IMR-90 (cell line): ENCODE data around the gene GDF9. TPM values are rescaled to one million over a fixed set of nuclear protein-coding genes. Genes with fewer than 3 reads are reported as not detected.

Experiments
- ATAC-seq: fragments of 200-7000 bp; cut with Tn5 transposase; 2 replicates; pipeline ENCODE4 v1.9.1; 2020; ENCODE audit warnings: low read depth, mild to moderate bottlenecking, moderate library complexity
- BruUV-seq: library from RNA; stranded (reverse); fragments of 400-500 nt; replicated peaks from 2 replicates; lab custom pipeline; 2021; lab: Mats Ljungman, UMichigan
- CTCF ChIA-PET: fragments of 300-600 bp; formaldehyde crosslinking; extraction: SDS; loops from one replicate; lab custom pipeline; 2021; ENCODE audit warnings: antibody characterized with exemption; lab: Yijun Ruan, JAX
- POLR2A ChIA-PET: fragments of 300-600 bp; sonication (Branson Sonifier 250); formaldehyde crosslinking; loops from one replicate; lab custom pipeline; 2022; ENCODE audit warnings: antibody characterized with exemption; ENCODE audit not compliant: unreplicated experiment; lab: Charles Lee
- DNase-seq: peaks from one replicate; pipeline ENCODE4 v3.0.0; 2013
- H2AFZ ChIP-seq: replicated peaks from 2 replicates; pipeline ENCODE3; 2013; ENCODE audit warnings: low read length, mild to moderate bottlenecking; ENCODE audit not compliant: poor library complexity
- H2AK5ac ChIP-seq: 2 replicates; pipeline ENCODE4 v1.6.1; 2013; ENCODE audit warnings: low read depth, low read length, inconsistent platforms
- H2AK9ac ChIP-seq: replicated peaks from 2 replicates; pipeline ENCODE3; 2013; ENCODE audit warnings: mild to moderate bottlenecking, low read depth, low read length, moderate library complexity; ENCODE audit not compliant: poor library complexity
- H2BK120ac ChIP-seq: 2 replicates; pipeline ENCODE4 v1.6.1; 2013; ENCODE audit warnings: low read depth, low read length, inconsistent platforms
- H2BK15ac ChIP-seq: 3 replicates; pipeline ENCODE4 v1.6.1; 2013; ENCODE audit warnings: low read depth, low read length, inconsistent platforms
- H2BK20ac ChIP-seq: 2 replicates; pipeline ENCODE4 v1.6.1; 2013; ENCODE audit warnings: low read depth, mild to moderate bottlenecking, inconsistent platforms, low read length, moderate library complexity
- H2BK5ac ChIP-seq: 2 replicates; pipeline ENCODE4 v1.6.1; 2013; ENCODE audit warnings: mild to moderate bottlenecking, low read depth, low read length, inconsistent platforms; ENCODE audit not compliant: poor library complexity, severe bottlenecking
- H3K14ac ChIP-seq: replicated peaks from 2 replicates; pipeline ENCODE4 v1.6.1; 2013; ENCODE audit warnings: low read depth, low read length, inconsistent platforms
- H3K18ac ChIP-seq: 2 replicates; pipeline ENCODE4 v1.6.1; 2013; ENCODE audit warnings: low read depth, low read length, control low read depth
- H3K23ac ChIP-seq: 2 replicates; pipeline ENCODE4 v1.6.1; 2013; ENCODE audit warnings: low read depth, low read length, inconsistent platforms
- H3K27ac ChIP-seq: 2 replicates; pipeline ENCODE4 v1.5.1; 2013; ENCODE audit warnings: mild to moderate bottlenecking, control low read depth, low read length; ENCODE audit not compliant: insufficient read depth
- H3K27me3 ChIP-seq: 2 replicates; pipeline ENCODE4 v1.6.1; 2013; ENCODE audit warnings: low read length; ENCODE audit not compliant: control insufficient read depth, insufficient read depth
- H3K36me3 ChIP-seq: 2 replicates; pipeline ENCODE4 v1.6.1; 2013; ENCODE audit warnings: low read length, mixed read lengths; ENCODE audit not compliant: control insufficient read depth, insufficient read depth
- H3K4ac ChIP-seq: 2 replicates; pipeline ENCODE4 v1.6.1; 2013; ENCODE audit warnings: low read depth, low read length, inconsistent platforms
- H3K4me1 ChIP-seq: 2 replicates; pipeline ENCODE4 v1.6.1; 2013; ENCODE audit warnings: low read length, mixed read lengths; ENCODE audit not compliant: control insufficient read depth, insufficient read depth
- H3K4me2 ChIP-seq: 2 replicates; pipeline ENCODE4 v1.6.1; 2013; ENCODE audit warnings: low read depth, mild to moderate bottlenecking, control low read depth, low read length, moderate library complexity
- H3K4me3 ChIP-seq: 2 replicates; pipeline ENCODE4 v1.5.1; 2013; ENCODE audit warnings: low read depth, mild to moderate bottlenecking, control low read depth, low read length, moderate library complexity; ENCODE audit not compliant: insufficient read depth
- H3K56ac ChIP-seq: 2 replicates; pipeline ENCODE4 v1.6.1; 2013; ENCODE audit warnings: low read length, inconsistent platforms; ENCODE audit not compliant: insufficient read depth; ENCODE audit errors: extremely low read depth
- H3K79me1 ChIP-seq, 2 experiments: 2 replicates each; pipeline ENCODE4 v1.6.1; 2013; ENCODE audit warnings: low read length in 2 of 2, inconsistent platforms in 1 of 2, low read depth in 1 of 2
- H3K9ac ChIP-seq: 2 replicates; pipeline ENCODE4 v1.6.1; 2013; ENCODE audit warnings: low read depth, low read length, control low read depth
- H3K9me1 ChIP-seq: 2 replicates; pipeline ENCODE4 v1.6.1; 2013; ENCODE audit warnings: low read length, inconsistent platforms; ENCODE audit not compliant: insufficient read depth
- H3K9me3 ChIP-seq: 2 replicates; pipeline ENCODE4 v1.6.1; 2013; ENCODE audit warnings: low read length; ENCODE audit not compliant: control insufficient read depth, insufficient read depth
- H4K20me1 ChIP-seq: 2 replicates; pipeline ENCODE4 v1.6.1; 2013; ENCODE audit warnings: low read length, inconsistent platforms; ENCODE audit not compliant: insufficient read depth
- H4K5ac ChIP-seq: 2 replicates; pipeline ENCODE4 v1.6.1; 2013; ENCODE audit warnings: mild to moderate bottlenecking, low read depth, low read length, control low read depth
- H4K8ac ChIP-seq, 2 experiments: 2 replicates each; pipeline ENCODE4 v1.6.1; 2013; ENCODE audit warnings: low read depth in 2 of 2, low read length in 2 of 2, control low read depth in 1 of 2, inconsistent platforms in 1 of 2
- H4K91ac ChIP-seq: 2 replicates; pipeline ENCODE4 v1.6.1; 2013; ENCODE audit warnings: low read depth, low read length, inconsistent platforms; ENCODE audit not compliant: insufficient read depth
- BHLHE40 ChIP-seq: fragments of 150-350 bp; IDR thresholded peaks from 2 replicates; pipeline ENCODE4 v1.6.1; 2016; ENCODE audit warnings: mild to moderate bottlenecking, low read depth, low read length
- CHD1 ChIP-seq: IDR thresholded peaks from 2 replicates; pipeline ENCODE4 v1.6.1; 2012; ENCODE audit warnings: low read depth, low read length, improper control_type of control experiment
- POLR2A ChIP-seq: IDR thresholded peaks from 2 replicates; pipeline ENCODE4 v1.6.1; 2012; ENCODE audit warnings: mild to moderate bottlenecking, low read depth, low read length
- RCOR1 ChIP-seq: IDR thresholded peaks from 2 replicates; pipeline ENCODE4 v1.6.1; 2012; ENCODE audit warnings: mild to moderate bottlenecking, low read length, improper control_type of control experiment; ENCODE audit not compliant: insufficient replicate concordance
- SMC3 ChIP-seq: fragments of 150-350 bp; IDR thresholded peaks from 2 replicates; pipeline ENCODE4 v1.6.1; 2016; ENCODE audit warnings: low read depth, mild to moderate bottlenecking, antibody characterized with exemption, low read length, moderate library complexity
- USF2 ChIP-seq: fragments of 150-350 bp; IDR thresholded peaks from 2 replicates; pipeline ENCODE4 v1.6.1; 2017; ENCODE audit warnings: mild to moderate bottlenecking, antibody characterized with exemption, low read length, low read depth
- whole genome bisulfite sequencing, 2 experiments: methylation state at CpG; one replicate each; pipeline versions ENCODE4 v1.1.5 to v1.1.7; 2013; ENCODE audit warnings: missing lambda C conversion rate in 2 of 2; ENCODE audit not compliant: insufficient read length in 1 of 2; ENCODE audit errors: extremely low coverage in 2 of 2; 5-methylcytosine and 5-hydroxymethylcytosine counted together
- dilution Hi-C: fragments of 300-500 bp; cut with HindIII; formaldehyde crosslinking; loops from one replicate; pipeline ENCODE4 v1.14.3; 2018; ENCODE audit warnings: low sequenced_read_pairs; ENCODE audit not compliant: unreplicated experiment
- in situ Hi-C: fragments of 300-500 bp; cut with MboI; formaldehyde crosslinking; loops from 3 replicates; pipeline ENCODE4 v1.14.3; 2019; ENCODE audit warnings: low sequenced_read_pairs, inconsistent platforms, mixed read lengths
- intact Hi-C: fragments of 100-400 bp; cut with micrococcal nuclease; formaldehyde crosslinking; loops from 2 replicates; pipeline ENCODE4 v1.10.0; 2022
- polyA plus RNA-seq, 3 experiments: library from polyadenylated mRNA; depleted of rRNA; stranded (reverse); fragments of >200 nt; gene quantifications; 2 replicates each; pipeline ENCODE4 v1.2.3, GENCODE V29; 2012; ENCODE audit warnings: low replicate concordance in 1 of 3
- total RNA-seq: library from RNA; depleted of rRNA; stranded (reverse); fragments of >200 nt; gene quantifications from 2 replicates; pipeline ENCODE4 v1.2.3, GENCODE V29; 2012

The GDF9 gene
- total and polyA plus RNA-seq, 2 of the 4 experiments (the other 2 are of a cell fraction) = 0.18 to 0.21 TPM

- Histone ChIP-seq H2BK15ac (no peak overlapping the region), H3K18ac (no peak overlapping the region), H3K9ac (no peak overlapping the region), H2BK20ac (no peak overlapping the region), H3K4me2 (no peak overlapping the region), H3K9me1 (peaks cover 17% of the 10 kb centered on the region), H3K4ac (no peak overlapping the region), H3K14ac (no peak overlapping the region), H3K9me3 (no peaks in the 10 kb centered on the region), H3K27me3 (no peaks in the 10 kb centered on the region), H2AK9ac (no peak overlapping the region), H2AFZ (no peak overlapping the region), H3K36me3 (peaks cover 25% of the 10 kb centered on the region), H3K4me1 (peaks cover 3% of the 10 kb centered on the region; the same call in 1 of the 2 replicates), H3K23ac (no peak overlapping the region), H2BK120ac (no peak overlapping the region), H3K4me3 (no peak overlapping the region), H3K56ac (no peak overlapping the region), H3K79me1 (peaks cover 9 to 48% of the 10 kb centered on the region in 2 experiments), H2AK5ac (no peak overlapping the region), H4K20me1 (peaks cover 16% of the 10 kb centered on the region; the same call in 1 of the 2 replicates), H4K5ac (no peak overlapping the region), H2BK5ac (no peak overlapping the region), H4K8ac (no peak overlapping the region), H3K27ac (no peak overlapping the region), H4K91ac (no peak overlapping the region)
- POLR2A ChIA-PET = no interaction called here
- ATAC-seq (no peak), DNase-seq (no peak)
- BruUV-seq = no TSS peak
- dilution Hi-C loops = no loop called here
- no CpG with 5 or more reads among the region's 4 CpGs for WGBS, 2 experiments
- intact Hi-C loops = loop anchor here (5.0 kb wide), 1 partner anchor 361 kb away; no protein-coding TSS in a partner anchor
- in situ Hi-C loops = no loop called here
- no peak for TF ChIP-seq CHD1
- no peak for TF ChIP-seq RCOR1
- TF ChIP-seq USF2 = no peak
- TF ChIP-seq POLR2A = no peak
- no peak for TF ChIP-seq BHLHE40
- TF ChIP-seq SMC3 = no peak
- CTCF ChIA-PET = interaction anchor here (0.6 to 1.3 kb wide), 2 partner anchors 39 to 262 kb away, joined by 3 to 5 read pairs; partner anchors contain the start of gene SHROOM1
Observed at GRCh38 chr5:132868754-132869153, 2.5 kb upstream of the GDF9 start.
